Activated B cell treated with CpG ODN at 0.5 μM for 24 hours (primary cell): ENCODE data around the gene ABHD14A. TPM values are rescaled to one million over a fixed set of nuclear protein-coding genes. Genes with fewer than 3 reads are reported as not detected.

Source experiments
- ATAC-seq: fragments of 200-7000 bp; cut with Tn5 transposase; one replicate; pipeline ENCODE4 v1.10.0; 2021; ENCODE audit warnings: low read depth, mild to moderate bottlenecking, moderate library complexity
- CTCF ChIA-PET: fragments of 350-600 bp; sonication (Branson Sonifier 250); formaldehyde crosslinking; loops from one replicate; lab custom pipeline; 2021; ENCODE audit warnings: antibody characterized with exemption; lab: Charles Lee
- POLR2A ChIA-PET: fragments of 350-600 bp; sonication (Branson Sonifier 250); formaldehyde crosslinking; loops from one replicate; lab custom pipeline; 2021; ENCODE audit warnings: antibody characterized with exemption; lab: Charles Lee
- DNase-seq: peaks from one replicate; pipeline ENCODE4 v3.0.0; 2022
- H3K27ac Mint-ChIP-seq: one replicate; pipeline ENCODE4 v1.8.0; 2020; ENCODE audit warnings: mixed read lengths
- H3K27me3 Mint-ChIP-seq: one replicate; pipeline ENCODE4 v1.8.0; 2021; ENCODE audit warnings: mixed read lengths
- H3K36me3 Mint-ChIP-seq: one replicate; pipeline ENCODE4 v1.8.0; 2021; ENCODE audit warnings: low read depth, mixed read lengths
- H3K4me1 Mint-ChIP-seq: one replicate; pipeline ENCODE4 v1.8.0; 2021; ENCODE audit warnings: mixed read lengths
- H3K4me3 Mint-ChIP-seq: one replicate; pipeline ENCODE4 v1.8.0; 2020; ENCODE audit warnings: mild to moderate bottlenecking, mixed read lengths
- H3K9me3 Mint-ChIP-seq: one replicate; pipeline ENCODE4 v1.8.0; 2020; ENCODE audit warnings: mixed read lengths
- intact Hi-C: fragments of 100-400 bp; cut with micrococcal nuclease; formaldehyde crosslinking; loops from one replicate; pipeline ENCODE4 v1.15.1; 2024
- total RNA-seq: library from RNA; stranded (reverse); gene quantifications from 2 replicates; pipeline ENCODE4 v1.2.3, GENCODE V29; 2022
- TF ChIP-seq, protein P1 (sequence below): fragments of 200-600 bp; IDR thresholded peaks from one replicate; pipeline ENCODE4 v1.8.0; 2022; ENCODE audit warnings: antibody characterized with exemption, mild to moderate bottlenecking

Gene ABHD14A
- total RNA-seq, 1 donor from 2014 or later = 5.1 TPM

DNA sequence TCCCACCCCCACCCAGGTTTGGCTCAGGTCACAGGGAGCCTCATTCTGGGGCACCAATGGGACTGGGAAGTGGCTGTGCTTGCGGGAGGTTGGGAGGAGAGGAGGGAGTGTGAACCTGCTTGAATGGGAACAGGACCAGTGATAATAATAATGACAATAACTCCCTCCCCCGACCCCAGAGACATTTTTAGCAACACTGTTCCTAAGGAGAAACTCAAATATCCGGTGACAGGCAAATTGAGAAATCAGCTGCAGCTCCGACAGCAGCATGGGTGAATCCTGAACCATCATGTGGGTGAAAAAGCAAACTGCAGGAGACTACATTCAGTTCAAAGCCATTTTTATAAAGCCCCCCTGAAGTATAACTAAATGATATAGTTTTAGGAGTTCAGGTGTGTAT, 32.4 kb downstream of the ABHD14A start:
- ChIA-PET CTCF (no interaction called here), POLR2A (no interaction called here)
- Mint-ChIP-seq H3K4me1 (no peaks in the 10 kb centered on the region), H3K27me3 (peaks cover 2% of the 10 kb centered on the region), H3K36me3 (no peaks in the 10 kb centered on the region), H3K27ac (no peak overlapping the region), H3K4me3 (no peak overlapping the region), H3K9me3 (no peaks in the 10 kb centered on the region)
- TF ChIP-seq, protein P1, sequence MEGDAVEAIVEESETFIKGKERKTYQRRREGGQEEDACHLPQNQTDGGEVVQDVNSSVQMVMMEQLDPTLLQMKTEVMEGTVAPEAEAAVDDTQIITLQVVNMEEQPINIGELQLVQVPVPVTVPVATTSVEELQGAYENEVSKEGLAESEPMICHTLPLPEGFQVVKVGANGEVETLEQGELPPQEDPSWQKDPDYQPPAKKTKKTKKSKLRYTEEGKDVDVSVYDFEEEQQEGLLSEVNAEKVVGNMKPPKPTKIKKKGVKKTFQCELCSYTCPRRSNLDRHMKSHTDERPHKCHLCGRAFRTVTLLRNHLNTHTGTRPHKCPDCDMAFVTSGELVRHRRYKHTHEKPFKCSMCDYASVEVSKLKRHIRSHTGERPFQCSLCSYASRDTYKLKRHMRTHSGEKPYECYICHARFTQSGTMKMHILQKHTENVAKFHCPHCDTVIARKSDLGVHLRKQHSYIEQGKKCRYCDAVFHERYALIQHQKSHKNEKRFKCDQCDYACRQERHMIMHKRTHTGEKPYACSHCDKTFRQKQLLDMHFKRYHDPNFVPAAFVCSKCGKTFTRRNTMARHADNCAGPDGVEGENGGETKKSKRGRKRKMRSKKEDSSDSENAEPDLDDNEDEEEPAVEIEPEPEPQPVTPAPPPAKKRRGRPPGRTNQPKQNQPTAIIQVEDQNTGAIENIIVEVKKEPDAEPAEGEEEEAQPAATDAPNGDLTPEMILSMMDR = no peak
- intact Hi-C loops = no loop called here
- DNase-seq = no peak
- no peak for ATAC-seq

DNA sequence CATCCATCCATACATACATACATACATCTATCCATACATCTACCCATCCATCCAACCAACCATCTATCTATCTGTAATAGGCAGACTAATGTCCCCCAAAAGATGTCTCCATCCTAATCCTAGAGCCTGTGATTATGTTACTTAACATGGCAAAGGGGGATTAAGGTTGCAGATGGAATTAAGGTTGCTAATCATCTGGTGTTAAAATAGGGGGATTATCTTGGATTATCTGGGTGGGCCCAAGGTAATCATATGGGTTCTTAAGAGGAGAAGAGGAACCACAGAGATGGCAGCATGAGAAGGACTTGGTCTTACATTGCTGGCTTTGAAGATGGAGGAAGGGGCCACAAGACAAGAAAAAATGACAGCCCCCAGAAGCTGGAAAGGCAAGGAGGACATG, 35.6 kb downstream of the ABHD14A start:
- intact Hi-C loops = no loop called here
- DNase-seq (no peak), ATAC-seq (no peak)
- CTCF ChIA-PET = no interaction called here
- no peak overlapping the region for H3K4me3 Mint-ChIP-seq
- TF ChIP-seq, protein P1 = no peak
- H3K4me1 Mint-ChIP-seq = no peaks in the 10 kb centered on the region
- H3K36me3 Mint-ChIP-seq = no peaks in the 10 kb centered on the region
- no peaks in the 10 kb centered on the region for H3K9me3 Mint-ChIP-seq
- H3K27me3 Mint-ChIP-seq = no peaks in the 10 kb centered on the region
- POLR2A ChIA-PET = no interaction called here
- H3K27ac Mint-ChIP-seq = no peak overlapping the region

DNA sequence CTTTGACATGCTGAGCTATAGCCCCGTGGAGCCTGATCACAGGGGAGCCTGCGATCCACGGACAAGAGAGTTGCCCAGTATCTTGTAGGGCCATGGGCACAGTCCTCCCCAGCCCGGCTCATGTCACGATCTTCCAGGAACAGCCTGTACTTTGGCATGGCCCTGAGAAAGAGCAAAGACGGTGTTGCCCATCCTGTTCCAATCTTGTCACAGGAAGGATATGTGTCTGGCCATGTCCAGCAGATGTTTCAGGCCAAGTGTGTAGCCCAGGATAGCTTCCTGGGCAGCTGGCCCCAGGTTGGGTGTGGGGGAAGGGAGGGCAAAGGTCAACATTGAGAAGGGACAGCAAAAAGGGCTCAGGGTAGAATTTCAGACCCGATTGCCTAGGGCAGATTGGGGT, 37.8 kb downstream of the ABHD14A start:
- intact Hi-C loops = no loop called here
- ATAC-seq = no peak
- no peaks in the 10 kb centered on the region for H3K36me3 Mint-ChIP-seq
- H3K4me3 Mint-ChIP-seq = no peak overlapping the region
- no peaks in the 10 kb centered on the region for H3K9me3 Mint-ChIP-seq
- H3K27ac Mint-ChIP-seq = no peak overlapping the region
- ChIA-PET CTCF (no interaction called here), POLR2A (no interaction called here)
- no peak for DNase-seq
- TF ChIP-seq, protein P1 = no peak
- H3K4me1 Mint-ChIP-seq = no peaks in the 10 kb centered on the region
- H3K27me3 Mint-ChIP-seq = peaks cover 2% of the 10 kb centered on the region

DNA sequence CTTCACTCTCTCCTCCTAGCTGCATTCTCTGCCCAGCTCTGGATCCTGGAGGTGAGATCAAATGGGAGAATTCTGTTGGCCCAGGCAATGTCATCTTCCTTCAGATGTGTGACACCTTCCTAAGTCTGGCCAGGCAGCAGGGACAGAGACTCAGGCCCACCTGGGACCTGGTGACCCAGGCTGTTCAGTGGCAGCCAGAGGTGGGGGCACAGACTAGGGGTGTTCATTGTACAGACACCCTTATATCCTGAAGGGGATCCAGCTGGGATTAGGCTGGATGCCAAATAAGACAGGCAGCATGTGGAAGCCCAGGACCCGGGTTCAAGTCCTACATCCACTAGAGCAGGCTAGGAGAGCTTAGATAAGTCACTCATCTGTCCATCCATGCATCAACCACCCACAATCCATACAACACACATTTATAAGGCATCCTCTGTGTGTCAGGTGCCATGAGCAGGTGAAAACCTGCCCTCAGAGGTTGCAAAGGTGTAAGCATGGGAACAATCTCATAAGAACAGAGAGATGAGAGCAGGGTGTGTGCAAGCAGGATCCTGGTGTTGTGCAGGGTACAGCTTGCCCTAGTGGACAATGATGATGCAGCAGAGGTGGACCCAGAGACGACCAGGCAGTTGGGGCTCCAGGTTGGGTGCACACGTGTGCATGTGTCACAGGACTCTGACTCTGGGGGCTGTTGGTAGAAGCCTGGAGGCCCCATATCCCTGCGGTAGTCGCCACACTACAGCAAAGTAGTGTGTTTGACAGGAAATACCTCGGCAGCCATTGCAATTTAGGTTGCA, 39.1 kb downstream of the ABHD14A start:
- no peak overlapping the region for H3K4me3 Mint-ChIP-seq
- DNase-seq = no peak
- ATAC-seq = no peak
- H3K4me1 Mint-ChIP-seq = no peaks in the 10 kb centered on the region
- H3K27me3 Mint-ChIP-seq = peaks cover 2% of the 10 kb centered on the region
- TF ChIP-seq, protein P1 = no peak
- H3K9me3 Mint-ChIP-seq = no peaks in the 10 kb centered on the region
- ChIA-PET CTCF (no interaction called here), POLR2A (no interaction called here)
- no peaks in the 10 kb centered on the region for H3K36me3 Mint-ChIP-seq
- no peak overlapping the region for H3K27ac Mint-ChIP-seq
- intact Hi-C loops = no loop called here

DNA sequence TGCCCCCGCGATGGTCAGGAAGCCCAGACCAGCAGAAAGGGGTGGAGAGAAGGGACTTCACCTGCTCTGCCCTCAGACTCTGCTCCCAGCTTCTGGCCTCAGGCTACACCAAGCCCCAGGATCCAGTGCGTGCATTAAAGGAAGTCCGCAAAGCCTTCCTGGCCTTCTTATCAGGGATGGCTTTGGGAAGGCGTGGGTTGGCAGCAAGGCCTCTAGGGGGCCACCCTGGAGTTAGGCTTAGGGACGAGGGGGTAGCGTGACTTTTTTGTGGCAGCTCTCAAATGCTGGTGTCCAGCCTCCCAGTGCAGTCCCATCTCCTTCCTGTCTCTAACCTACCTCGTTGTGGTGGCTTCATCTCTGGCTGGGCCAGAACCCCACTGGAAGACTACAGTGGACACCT, 39.7 kb downstream of the ABHD14A start:
- TF ChIP-seq, protein P1 = no peak
- no peak overlapping the region for H3K27ac Mint-ChIP-seq
- H3K36me3 Mint-ChIP-seq = no peaks in the 10 kb centered on the region
- POLR2A ChIA-PET = no interaction called here
- CTCF ChIA-PET = no interaction called here
- no peak overlapping the region for H3K4me3 Mint-ChIP-seq
- H3K27me3 Mint-ChIP-seq = peaks cover 2% of the 10 kb centered on the region
- ATAC-seq (no peak), DNase-seq (no peak)
- H3K4me1 Mint-ChIP-seq = no peaks in the 10 kb centered on the region
- H3K9me3 Mint-ChIP-seq = no peaks in the 10 kb centered on the region
- intact Hi-C loops = no loop called here
